GM18867 (cell line): Measurements from ENCODE around the gene FARSA.
"Not testable (repeated sequence)": the region's sequence is repeated elsewhere in the genome, so short reads cannot be mapped to it uniquely, and the experiment has no call there.

Experiments
- ATAC-seq: cut with Tn5 transposase; IDR thresholded peaks from one replicate; pipeline ENCODE4 v1.9.1; 2021; ENCODE audit warnings: mild to moderate bottlenecking, moderate library complexity; ENCODE audit not compliant: unreplicated experiment

Gene FARSA

DNA sequence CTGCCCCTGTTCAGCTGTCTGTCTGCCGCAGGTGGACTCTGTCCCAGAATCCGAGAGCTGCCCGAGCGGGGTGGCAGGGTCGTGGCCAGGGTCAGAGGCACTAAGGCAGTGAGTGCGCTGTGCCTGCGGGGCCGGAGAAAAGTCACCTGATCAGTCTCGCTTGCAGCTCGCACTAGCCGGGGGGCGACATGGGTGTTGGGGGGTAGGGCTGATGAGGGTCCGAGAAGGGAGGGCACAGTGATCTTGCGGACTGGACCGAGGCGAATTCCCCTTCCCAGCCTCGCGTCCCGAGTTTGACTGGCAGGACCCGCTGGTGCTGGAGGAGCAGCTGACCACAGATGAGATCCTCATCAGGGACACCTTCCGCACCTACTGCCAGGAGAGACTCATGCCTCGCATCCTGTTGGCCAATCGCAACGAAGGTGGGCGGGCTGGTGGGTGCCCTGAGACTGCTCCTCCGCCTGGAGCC is 41.9 kb downstream of the FARSA start:
- ATAC-seq = no peak

DNA sequence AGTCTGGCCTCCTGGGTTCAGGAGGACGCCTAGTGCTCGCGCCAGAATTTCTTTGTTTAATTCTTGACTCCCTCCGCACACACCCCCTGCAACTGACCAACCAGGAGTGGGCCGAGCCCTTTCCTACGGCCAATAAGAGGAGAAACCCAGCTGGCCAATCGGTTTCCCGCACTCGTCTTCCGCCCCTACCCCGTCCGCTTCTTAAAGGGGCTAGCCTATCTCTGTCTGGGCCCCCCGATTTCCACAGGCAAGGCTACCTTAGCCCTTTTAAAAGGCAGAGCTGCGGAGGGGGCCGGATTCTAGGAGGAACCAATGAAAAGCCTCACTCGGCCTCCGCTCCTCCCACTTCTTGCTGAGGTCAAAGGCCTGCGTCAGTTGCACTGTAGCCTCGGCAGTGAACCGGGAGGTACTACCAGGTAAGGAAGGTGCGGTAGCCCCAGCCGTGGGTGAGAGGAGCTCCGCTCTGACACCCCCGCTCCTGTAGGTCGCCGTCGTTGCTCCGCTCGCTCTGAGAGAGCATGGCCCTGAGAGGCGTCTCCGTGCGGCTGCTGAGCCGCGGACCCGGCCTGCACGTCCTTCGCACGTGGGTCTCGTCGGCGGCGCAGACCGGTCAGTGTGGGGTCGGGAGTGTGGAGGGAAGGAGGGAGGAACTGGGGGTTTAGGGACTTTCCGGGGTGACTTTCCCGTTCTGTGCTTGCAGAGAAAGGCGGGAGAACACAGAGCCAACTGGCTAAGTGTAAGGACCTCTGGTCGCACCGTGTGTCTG is 42.5 kb downstream of the FARSA start, which contains the start of gene GCDH:
Gene GCDH (plus strand): TSS at position 374 of the 766 bp plus-strand sequence. CDS start 145 bp downstream, at position 519.
- ATAC-seq = peak; percentile 86

DNA sequence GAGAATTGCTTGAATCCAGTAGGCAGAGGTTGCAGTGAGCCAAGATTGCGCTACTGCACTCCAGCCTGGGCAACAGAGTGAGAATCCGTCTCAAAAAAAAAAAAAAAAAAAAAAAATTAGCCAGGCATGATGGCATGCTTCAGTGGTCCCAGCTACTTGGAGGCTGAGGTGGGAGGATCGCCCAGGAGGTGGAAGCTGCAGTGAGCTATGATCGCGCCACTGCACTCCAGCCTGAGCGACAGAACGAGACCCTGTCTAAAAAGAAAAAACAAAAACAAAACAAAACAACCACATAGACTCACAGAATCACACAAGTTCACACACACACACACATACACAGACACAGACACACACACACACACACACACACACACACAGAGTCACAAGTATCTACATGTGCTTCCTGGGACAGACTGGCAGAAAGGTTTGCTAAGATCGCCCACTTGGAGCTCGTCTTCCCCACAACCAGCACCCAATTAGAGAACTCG is 43.2 kb downstream of the FARSA start:
- ATAC-seq = not testable (repeated sequence)

DNA sequence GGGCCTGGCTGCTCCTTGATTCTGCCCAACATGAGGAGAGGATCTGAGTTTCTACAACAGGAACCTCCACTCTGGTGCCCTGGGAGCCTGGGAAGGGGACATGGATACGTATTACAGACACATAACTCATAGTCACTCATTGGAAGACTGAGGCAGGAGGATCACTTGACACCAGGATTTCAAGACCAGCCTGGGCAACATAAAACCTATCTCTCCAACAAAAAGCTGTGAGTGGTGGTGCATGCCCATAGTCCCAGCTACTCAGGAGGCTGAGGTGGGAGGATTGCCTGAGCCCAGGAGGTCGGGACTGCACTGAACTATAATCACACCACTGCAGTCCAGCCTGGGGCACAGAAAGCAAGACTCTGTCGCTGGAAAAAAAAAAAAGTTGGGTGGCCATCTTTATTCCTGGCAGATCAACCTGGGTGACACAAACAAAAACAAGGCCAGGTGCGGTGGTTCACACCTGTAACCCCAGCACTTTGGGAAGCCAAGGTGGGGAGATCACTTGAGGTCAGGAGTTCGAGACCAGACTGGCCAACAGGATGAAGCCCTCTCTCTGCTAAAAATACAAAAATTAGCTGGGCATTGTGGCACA is 45.4 kb downstream of the FARSA start:
- ATAC-seq = no peak

DNA sequence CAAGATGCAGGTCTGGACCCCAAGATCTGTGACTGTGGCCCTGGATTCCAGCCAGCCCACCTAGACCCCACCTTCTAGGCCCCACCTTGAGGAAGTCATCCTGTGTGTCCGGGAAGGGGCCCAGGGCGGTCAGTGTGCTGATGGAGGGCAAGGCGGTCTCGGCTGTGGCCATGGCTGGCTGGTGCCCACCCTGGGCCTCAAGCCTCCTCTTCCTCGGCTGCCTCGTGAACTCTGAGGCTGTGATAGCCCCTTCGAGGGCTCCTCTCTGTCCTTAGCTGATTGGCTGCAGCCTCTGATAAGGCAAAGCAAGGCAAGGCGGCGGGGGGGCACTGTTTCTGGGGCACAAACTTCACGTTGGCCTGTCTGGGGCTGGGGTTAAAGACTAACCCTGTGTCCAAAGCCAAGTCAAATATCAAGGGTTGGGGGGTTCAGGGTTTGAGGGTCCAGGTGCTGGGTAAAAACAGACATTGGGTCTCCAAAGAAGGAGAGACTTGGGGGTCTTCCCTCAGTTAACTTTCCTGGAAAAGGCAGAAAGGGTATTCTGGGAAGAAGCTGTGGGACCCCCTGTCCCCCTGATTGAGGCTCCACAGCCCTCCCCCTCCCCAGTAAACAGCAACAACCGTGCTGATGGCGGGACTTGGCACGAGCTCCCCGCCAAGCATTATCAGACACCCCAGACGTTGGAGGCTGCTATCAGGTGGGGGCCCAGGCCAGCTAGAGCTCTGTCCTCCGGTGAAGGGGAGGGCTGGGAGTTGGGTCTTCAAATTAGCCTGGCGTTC is 46.4 kb downstream of the FARSA start, which contains the start of gene KLF1:
Gene KLF1 (minus strand): TSS at position 233 of the 779 bp plus-strand sequence. CDS start 61 bp downstream, at position 172.
- ATAC-seq = no peak

DNA sequence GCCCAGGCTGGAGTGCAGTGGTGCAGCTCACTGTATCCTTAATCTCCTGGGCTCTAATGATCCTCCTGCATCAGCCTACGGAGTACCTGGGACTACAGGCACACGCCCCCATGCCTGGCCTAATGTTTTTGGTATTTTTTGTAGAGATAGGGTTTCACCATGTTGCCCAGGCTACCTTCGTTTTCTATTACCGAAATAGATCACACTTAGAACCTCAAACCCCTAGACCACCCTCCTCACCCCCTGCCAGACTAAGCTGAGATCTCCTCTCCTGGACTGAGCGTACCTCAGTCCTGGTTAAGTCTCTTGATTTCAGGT is 46.9 kb downstream of the FARSA start:
- ATAC-seq = no peak

DNA sequence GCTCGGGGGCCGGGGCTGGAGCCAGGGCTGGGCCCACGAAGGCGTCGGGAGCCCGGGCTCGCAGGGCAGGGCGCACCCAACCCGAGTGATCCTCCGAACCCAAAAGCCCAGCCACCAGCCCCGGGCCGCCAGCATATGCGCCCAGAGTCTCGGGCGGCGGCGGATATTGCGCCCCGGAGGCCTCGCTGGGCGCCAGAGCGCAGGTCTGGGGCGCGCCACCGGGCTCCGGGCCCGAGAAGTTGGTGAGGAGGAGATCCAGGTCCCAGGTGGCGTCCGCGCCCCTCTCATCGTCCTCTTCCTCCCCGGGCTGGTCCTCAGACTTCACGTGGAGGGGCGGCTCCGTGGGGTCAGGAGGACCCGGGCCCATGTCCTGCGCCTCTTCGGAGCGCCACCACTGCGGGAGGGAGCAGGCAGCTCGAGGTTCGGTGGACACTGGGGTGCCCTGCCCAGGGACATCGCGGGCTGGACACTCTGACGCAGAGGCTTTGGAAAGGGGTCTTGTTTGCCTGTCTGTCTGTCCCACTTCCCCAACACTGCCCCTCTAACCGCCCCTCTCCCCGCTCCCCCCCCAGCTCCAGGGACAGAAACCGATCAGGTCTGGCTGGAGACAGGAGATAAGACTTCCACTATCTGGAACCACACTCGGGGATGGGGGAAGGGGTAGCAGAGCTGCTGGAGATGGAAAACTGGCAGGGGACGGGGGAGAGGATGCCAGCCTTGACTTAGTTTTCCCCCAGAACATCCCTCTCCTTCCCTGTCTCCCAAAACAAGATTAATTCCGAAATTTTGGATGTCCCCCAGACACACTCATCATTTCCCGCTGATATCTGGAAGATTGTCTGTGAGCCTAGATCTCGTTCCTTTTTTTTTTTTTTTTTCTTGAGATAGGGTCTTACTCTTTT is 47.5 kb downstream of the FARSA start:
- ATAC-seq = no peak

DNA sequence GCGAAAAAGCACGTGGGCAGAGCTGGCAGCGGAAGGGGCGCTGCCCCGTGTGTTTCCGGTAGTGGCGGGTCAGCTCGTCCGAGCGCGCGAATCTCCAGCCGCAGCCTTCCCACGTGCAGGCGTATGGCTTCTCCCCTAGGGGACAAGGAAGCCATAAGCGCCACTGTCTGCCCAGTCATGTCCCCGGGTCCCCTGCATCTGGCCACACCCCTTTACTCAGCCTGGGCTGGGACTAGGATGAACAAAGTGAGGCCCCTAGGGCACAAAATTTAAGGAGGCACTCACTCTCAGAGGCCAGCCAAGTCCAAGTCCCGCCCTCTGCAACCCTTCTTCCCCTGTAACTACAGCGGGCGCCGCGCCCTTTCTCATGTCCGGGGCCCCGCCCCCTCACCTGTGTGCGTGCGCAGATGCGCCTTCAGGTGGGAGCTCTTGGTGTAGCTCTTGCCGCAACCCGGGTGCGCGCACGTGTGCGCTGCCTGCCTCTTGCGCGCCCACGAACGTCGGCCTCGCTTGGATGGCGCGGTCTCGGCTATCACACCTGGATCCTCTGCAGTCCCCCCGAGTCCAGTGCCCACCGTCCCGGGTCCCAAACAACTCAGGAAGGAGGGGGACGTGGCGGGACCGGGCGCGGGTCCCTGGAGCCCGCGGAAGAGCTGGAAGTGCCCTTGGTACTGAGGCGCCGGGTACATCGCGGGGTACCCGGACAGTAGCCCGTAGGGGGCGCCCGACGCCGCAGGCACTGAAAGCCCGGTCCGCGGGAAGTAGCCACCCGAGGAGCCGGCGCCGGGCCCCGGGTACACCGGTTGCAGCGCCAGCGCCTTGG is 48.4 kb downstream of the FARSA start:
- ATAC-seq = peak; percentile 36

DNA sequence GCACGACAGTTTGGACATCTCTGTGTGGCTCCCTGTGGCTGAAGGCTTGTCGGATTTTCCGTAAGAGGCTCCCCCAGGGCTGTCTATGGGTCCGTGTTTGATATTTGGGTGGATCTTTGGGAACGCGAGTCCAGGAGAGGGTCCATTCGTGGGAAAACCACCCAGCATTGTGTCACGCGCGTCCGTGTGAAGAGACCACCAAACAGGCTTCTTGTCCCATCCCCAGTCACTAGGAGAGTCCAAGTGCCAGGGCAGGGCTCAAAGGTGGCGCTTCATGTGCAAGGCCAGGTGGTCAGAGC is 48.9 kb downstream of the FARSA start:
- no peak for ATAC-seq

DNA sequence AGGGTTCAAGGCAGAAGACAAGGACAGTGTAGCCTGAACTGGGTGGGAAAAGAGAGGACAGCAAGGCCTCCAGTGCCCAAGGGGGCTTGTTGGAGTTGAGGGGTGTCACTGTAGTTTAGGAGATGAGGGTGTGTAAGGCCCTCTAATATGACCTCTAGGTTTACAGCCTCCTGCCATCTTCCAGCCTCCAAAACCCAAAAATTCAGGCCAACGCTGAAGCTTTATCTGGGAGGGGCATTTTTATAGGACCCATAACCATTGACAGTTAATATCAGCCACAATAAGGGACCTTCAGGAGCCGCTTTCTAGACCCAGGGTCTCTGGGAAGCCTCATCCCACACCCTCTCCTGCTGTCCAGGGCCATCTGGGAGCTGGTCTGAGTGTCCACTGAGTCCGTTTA is 49.3 kb downstream of the FARSA start:
- no peak for ATAC-seq

DNA sequence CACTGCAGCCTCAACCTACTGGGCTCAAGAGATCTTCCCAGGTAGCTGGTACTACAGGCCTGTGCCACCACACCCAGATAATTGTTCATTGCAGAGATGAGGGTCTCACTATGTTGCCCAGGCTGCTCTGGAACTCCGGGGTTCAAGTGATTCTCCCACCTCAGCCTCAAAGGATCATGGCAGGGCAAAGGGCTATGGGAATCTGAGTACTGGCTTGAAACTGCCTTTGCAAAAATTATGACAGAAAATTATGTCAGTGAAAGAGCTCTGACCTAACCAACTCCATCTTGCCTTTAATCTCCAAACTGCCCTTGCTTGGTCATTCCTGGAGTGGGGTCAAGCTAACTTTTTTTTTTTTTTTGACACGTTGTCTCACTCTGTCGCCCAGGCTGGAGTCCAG is 50.9 kb downstream of the FARSA start:
- ATAC-seq = no peak

DNA sequence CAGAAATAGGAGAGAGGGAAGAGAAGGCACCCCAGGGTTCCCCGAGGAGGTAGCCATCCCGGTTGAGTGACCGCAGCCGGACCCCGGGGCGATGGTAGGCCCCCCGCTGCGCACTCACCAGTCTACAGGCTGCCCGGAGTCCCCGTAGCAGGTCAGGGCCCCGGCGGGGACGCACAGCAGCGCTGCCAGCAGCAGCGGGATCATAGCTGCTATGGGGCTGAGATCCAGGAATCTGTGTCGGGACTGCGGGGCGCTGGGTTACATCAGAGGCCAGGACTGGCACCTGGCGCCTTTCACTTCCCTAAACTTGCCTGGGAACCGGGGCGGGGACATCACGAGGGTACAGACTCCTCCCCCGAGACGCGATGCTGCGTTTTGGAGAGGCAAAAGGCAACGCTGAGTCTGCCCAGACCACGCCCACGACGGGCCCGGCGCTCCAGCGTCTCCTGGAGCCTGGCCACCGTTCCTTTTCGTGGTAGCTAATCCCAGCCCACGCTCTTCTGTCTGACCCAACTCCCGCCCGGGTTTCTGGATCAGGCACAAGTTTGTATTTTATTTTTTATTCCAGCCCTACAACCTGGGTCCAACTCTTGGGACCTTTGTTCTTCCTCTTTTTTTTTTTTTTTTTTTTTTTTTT is 52.2 kb downstream of the FARSA start, which contains the start of gene DNASE2:
Gene DNASE2 (minus strand): TSS at position 278 of the 637 bp plus-strand sequence. CDS start 74 bp downstream, at position 204.
- peak; percentile 85 for ATAC-seq

DNA sequence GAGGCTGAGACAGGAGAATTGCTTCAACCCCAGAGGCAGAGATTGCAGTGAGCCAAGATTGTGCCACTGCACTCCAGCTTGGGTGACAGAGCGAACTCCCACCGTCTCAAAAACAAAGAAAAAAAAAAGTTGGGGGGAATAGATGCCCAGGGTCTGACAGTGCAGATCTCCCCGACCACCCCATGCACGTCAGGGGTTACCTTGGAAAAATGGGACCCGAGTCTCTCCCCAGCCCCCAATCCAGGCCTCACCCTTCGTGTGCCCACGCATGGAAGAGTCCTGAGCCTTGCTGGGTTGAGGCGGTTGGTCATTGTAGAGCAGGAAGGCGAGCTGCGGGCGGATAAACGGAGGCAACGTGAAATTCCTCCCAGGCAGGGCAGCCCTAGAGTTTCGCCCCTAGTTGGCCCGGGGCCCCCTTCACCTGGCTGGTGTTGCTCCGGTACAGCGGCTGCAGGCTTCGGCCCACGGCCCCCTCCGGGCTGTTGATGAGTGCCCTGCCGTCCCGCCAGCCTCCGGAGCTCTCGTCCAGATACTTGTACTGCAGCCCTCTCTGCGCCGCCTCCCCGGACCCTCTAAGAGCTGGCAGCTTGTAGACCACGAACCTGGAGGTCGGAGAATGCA is 52.9 kb downstream of the FARSA start:
- peak; percentile 8 for ATAC-seq

DNA sequence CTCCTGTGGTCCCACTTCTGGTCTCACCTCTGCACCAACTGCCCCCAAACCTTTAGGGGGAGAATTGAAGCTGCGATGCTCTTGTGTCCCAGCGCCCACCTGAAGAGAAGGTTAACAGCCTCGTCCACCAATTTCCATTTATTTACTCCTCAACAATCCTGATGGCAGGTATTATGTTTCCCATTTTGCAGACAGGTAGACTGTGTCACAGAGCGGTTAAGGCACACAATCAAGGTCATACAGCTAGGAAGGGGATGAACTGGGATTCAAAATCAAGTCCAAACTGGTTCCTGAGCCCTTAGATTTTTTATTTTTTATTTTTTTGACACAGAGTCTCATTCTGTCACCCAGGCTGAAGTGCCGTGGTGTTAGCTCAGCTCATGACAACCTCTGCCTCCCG is 58.4 kb downstream of the FARSA start:
- no peak for ATAC-seq

DNA sequence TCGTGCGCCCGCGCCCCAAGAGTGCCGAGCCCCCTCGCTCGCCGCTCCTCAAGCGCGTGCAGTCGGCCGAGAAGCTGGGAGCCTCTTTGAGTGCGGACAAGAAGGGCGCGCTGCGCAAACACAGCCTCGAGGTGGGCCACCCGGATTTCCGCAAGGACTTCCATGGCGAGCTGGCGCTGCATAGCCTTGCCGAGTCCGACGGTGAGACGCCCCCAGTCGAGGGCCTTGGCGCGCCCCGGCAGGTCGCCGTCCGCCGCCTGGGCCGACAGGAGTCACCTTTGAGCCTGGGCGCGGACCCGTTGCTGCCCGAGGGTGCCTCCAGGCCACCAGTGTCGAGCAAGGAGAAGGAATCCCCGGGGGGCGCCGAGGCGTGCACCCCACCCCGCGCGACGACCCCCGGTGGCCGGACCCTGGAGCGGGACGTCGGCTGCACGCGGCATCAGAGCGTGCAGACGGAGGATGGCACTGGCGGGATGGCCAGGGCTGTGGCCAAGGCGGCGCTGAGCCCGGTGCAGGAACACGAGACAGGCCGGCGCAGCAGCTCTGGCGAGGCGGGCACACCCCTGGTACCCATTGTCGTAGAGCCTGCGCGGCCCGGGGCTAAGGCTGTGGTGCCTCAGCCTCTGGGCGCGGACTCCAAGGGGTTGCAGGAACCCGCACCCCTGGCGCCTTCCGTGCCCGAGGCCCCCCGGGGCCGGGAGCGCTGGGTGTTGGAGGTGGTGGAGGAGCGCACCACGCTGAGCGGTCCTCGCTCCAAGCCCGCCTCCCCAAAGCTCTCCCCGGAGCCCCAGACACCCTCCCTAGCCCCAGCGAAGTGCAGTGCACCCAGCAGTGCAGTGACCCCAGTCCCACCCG is 59.4 kb downstream of the FARSA start:
- no peak for ATAC-seq

DNA sequence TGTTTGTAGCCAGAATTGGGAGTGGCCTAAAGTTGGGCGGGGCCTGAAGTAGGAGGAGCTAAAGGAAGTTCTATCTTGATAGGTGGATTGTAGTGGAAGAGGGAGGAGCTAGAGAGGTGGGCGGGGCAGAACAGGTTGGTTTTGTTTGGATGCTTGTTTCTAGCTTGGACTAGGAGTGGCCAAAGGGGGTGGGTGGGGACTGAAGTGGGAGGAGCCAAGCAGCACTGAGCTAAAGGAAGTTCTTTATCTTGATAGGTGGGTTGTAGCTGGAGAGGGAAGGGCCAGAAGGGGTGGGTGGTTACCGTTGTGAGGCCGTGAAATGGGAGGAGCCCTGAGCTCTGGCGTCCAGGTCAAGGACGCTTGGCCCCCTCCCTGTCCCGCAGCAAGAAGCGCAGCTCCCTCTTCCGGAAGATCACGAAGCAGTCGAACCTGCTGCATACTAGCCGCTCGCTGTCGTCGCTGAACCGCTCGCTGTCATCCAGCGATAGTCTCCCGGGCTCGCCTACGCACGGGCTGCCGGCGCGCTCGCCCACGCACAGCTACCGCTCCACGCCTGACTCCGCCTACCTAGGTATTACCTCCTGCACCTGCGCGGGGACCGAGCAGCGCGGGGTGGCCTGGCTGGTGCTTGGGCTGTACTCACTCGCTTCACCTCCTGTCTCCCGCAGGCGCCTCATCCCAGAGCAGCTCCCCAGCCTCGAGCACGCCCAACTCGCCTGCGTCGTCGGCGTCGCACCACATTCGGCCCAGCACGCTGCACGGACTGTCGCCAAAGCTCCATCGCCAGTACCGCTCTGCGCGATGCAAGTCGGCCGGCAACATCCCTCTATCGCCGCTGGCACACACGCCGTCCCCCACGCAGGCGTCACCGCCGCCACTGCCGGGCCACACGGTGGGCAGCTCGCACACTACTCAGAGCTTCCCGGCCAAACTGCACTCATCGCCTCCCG is 60.3 kb downstream of the FARSA start:
- ATAC-seq = peak; percentile 43
